IMR-90 (cell line): Measurements from ENCODE around the gene PGBD5.

Source experiments
- BHLHE40 ChIP-seq: fragments of 150-350 bp; IDR thresholded peaks from 2 replicates; pipeline ENCODE4 v1.6.1; 2016; ENCODE audit warnings: mild to moderate bottlenecking, low read depth, low read length
- MAFK ChIP-seq: IDR thresholded peaks from 2 replicates; pipeline ENCODE4 v1.6.1; 2012; ENCODE audit warnings: low read depth, low read length, improper control_type of control experiment
- POLR2A ChIP-seq: IDR thresholded peaks from 2 replicates; pipeline ENCODE4 v1.6.1; 2012; ENCODE audit warnings: mild to moderate bottlenecking, low read depth, low read length
- RAD21 ChIP-seq: IDR thresholded peaks from 2 replicates; pipeline ENCODE4 v1.6.1; 2012; ENCODE audit warnings: low read length, improper control_type of control experiment
- SMC3 ChIP-seq: fragments of 150-350 bp; IDR thresholded peaks from 2 replicates; pipeline ENCODE4 v1.6.1; 2016; ENCODE audit warnings: low read depth, mild to moderate bottlenecking, antibody characterized with exemption, low read length, moderate library complexity
- TF ChIP-seq, protein P1 (sequence below): conservative IDR thresholded peaks from 2 replicates; pipeline ENCODE4 v1.5.1; 2012; ENCODE audit warnings: mild to moderate bottlenecking, low read depth, low read length, improper control_type of control experiment

DNA sequence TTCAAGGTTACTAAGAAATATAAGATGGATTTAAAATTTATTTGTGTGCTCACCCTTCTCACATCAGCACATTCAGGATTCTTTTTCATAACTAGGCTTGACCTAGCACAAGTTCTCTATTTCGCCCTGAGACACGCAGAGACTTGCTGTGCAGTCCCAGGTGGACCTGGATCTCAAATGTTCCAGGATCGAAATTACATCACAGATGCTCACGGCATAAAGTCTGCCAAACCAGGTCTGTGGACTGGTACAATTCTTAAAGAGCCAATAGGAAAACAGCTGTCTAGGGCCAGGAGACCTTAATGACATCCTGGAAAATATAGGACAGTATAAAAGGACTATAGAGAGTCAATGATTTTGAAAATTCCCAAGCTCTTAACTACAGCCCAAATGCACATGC is 2.2 kb downstream of the PGBD5 start:
- TF ChIP-seq, protein P1, sequence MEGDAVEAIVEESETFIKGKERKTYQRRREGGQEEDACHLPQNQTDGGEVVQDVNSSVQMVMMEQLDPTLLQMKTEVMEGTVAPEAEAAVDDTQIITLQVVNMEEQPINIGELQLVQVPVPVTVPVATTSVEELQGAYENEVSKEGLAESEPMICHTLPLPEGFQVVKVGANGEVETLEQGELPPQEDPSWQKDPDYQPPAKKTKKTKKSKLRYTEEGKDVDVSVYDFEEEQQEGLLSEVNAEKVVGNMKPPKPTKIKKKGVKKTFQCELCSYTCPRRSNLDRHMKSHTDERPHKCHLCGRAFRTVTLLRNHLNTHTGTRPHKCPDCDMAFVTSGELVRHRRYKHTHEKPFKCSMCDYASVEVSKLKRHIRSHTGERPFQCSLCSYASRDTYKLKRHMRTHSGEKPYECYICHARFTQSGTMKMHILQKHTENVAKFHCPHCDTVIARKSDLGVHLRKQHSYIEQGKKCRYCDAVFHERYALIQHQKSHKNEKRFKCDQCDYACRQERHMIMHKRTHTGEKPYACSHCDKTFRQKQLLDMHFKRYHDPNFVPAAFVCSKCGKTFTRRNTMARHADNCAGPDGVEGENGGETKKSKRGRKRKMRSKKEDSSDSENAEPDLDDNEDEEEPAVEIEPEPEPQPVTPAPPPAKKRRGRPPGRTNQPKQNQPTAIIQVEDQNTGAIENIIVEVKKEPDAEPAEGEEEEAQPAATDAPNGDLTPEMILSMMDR: no peak
- TF ChIP-seq SMC3 (no peak), POLR2A (no peak), RAD21 (no peak), BHLHE40 (no peak), MAFK (no peak)
